ES-I3 (cell line): ENCODE data around the gene ANGEL2.

ENCODE experiments used
- H3K36me3 ChIP-seq: 2 replicates; pipeline ENCODE4 v1.6.1; 2013; ENCODE audit warnings: mild to moderate bottlenecking, low read length, control low read depth, moderate library complexity; ENCODE audit not compliant: insufficient read depth
- H3K4me1 ChIP-seq: 2 replicates; pipeline ENCODE4 v1.6.1; 2013; ENCODE audit warnings: mild to moderate bottlenecking, control low read depth, low read length; ENCODE audit not compliant: insufficient read depth
- H3K9ac ChIP-seq: 2 replicates; pipeline ENCODE4 v1.6.1; 2013; ENCODE audit warnings: low read depth, mild to moderate bottlenecking, low read length, moderate library complexity
- H3K9me3 ChIP-seq: 2 replicates; pipeline ENCODE4 v1.6.1; 2013; ENCODE audit warnings: mild to moderate bottlenecking, low read length, moderate library complexity; ENCODE audit not compliant: control insufficient read depth, insufficient read depth

ANGEL2 gene

GRCh38 chr1:212945056-212945455 lies 70.6 kb downstream of the ANGEL2 start:
- H3K9ac ChIP-seq: no peak overlapping the region
- no peaks in the 10 kb centered on the region; the same call in 1 of the 2 replicates for H3K9me3 ChIP-seq

GRCh38 chr1:212944229-212944901 lies 71.3 kb downstream of the ANGEL2 start:
- H3K36me3 ChIP-seq: no peaks in the 10 kb centered on the region
- no peak overlapping the region for H3K9ac ChIP-seq
- 0 out of 2 replicates have a peak, but pooled peaks cover 5% of the 10 kb centered on the region for H3K4me1 ChIP-seq
- H3K9me3 ChIP-seq: no peaks in the 10 kb centered on the region; the same call in 1 of the 2 replicates

More at GRCh38 chr1:212945056-212945455, 70.6 kb downstream of the ANGEL2 start:
- no peaks in the 10 kb centered on the region for H3K36me3 ChIP-seq
- peaks cover 9% of the 10 kb centered on the region; the same call in 1 of the 2 replicates for H3K4me1 ChIP-seq

GRCh38 chr1:212943393-212943710 lies 72.3 kb downstream of the ANGEL2 start:
- Histone ChIP-seq H3K9me3 (no peaks in the 10 kb centered on the region; the same call in 1 of the 2 replicates), H3K36me3 (no peaks in the 10 kb centered on the region), H3K4me1 (0 out of 2 replicates have a peak, but pooled peaks cover 5% of the 10 kb centered on the region), H3K9ac (no peak overlapping the region)

- Histone ChIP-seq H3K4me1 (0 out of 2 replicates have a peak, but pooled peaks cover 5% of the 10 kb centered on the region), H3K9me3 (no peaks in the 10 kb centered on the region; the same call in 1 of the 2 replicates), H3K9ac (no peak overlapping the region), H3K36me3 (no peaks in the 10 kb centered on the region)
Observed at GRCh38 chr1:212942679-212943392, 72.8 kb downstream of the ANGEL2 start.
